Neural cell (in vitro differentiated cells): ENCODE data around the gene NT5E. TPM values are rescaled to one million over a fixed set of nuclear protein-coding genes. Genes with fewer than 3 reads are reported as not detected.

Source experiments
- H2AFZ ChIP-seq: fragments of 200-600, 300-800 bp; sonication (generic), shearing (Covaris generic); 2 replicates; pipeline ENCODE4 v1.6.0; 2014; ENCODE audit warnings: low read depth, mild to moderate bottlenecking, antibody characterized with exemption, low read length, moderate library complexity
- H3F3A ChIP-seq: fragments of 200-600 bp; shearing (Covaris generic); 2 replicates; pipeline ENCODE4 v1.6.1; 2016; ENCODE audit warnings: mild to moderate bottlenecking, moderate library complexity, mixed read lengths, antibody characterized with exemption, low read length; ENCODE audit not compliant: insufficient read depth, poor library complexity, severe bottlenecking
- H3K27ac ChIP-seq: fragments of 200-600, 300-800 bp; sonication (generic), shearing (Covaris generic); 2 replicates; pipeline ENCODE4 v1.5.1; 2014; ENCODE audit warnings: mild to moderate bottlenecking, low read length, moderate library complexity
- H3K27me3 ChIP-seq: fragments of 300-800, 200-600 bp; sonication (generic), shearing (Covaris generic); 2 replicates; pipeline ENCODE4 v1.6.0; 2014; ENCODE audit warnings: mild to moderate bottlenecking, low read depth, low read length, moderate library complexity; ENCODE audit not compliant: insufficient read depth
- H3K36me3 ChIP-seq: fragments of 300-800, 200-600 bp; sonication (generic), shearing (Covaris generic); 2 replicates; pipeline ENCODE4 v1.5.1; 2014; ENCODE audit warnings: mild to moderate bottlenecking, antibody characterized with exemption, low read length, moderate library complexity; ENCODE audit not compliant: insufficient read depth
- H3K4me2 ChIP-seq: fragments of 300-800, 200-600 bp; sonication (generic), shearing (Covaris generic); 2 replicates; pipeline ENCODE4 v1.6.0; 2014; ENCODE audit warnings: mild to moderate bottlenecking, low read length
- H3K4me3 ChIP-seq: fragments of 300-800, 200-600 bp; sonication (generic), shearing (Covaris generic); 2 replicates; pipeline ENCODE4 v1.5.1; 2014; ENCODE audit warnings: mild to moderate bottlenecking, low read length, moderate library complexity
- H3K79me2 ChIP-seq: fragments of 200-600 bp; shearing (Covaris generic); replicated peaks from 2 replicates; pipeline ENCODE4 v1.6.0; 2014; ENCODE audit warnings: mild to moderate bottlenecking, low read length, moderate library complexity; ENCODE audit not compliant: insufficient read depth
- H3K9ac ChIP-seq: fragments of 300-800, 200-600 bp; sonication (generic), shearing (Covaris generic); 2 replicates; pipeline ENCODE4 v1.6.1; 2016; ENCODE audit warnings: mild to moderate bottlenecking, low read length, mixed read lengths
- H3K9me2 ChIP-seq: fragments of 200-600 bp; shearing (Covaris generic); 2 replicates; pipeline ENCODE4 v1.6.1; 2016; ENCODE audit warnings: mild to moderate bottlenecking, low read length, mixed read lengths; ENCODE audit not compliant: insufficient read depth
- H3K9me3 ChIP-seq: fragments of 200-600, 300-800 bp; sonication (generic), shearing (Covaris generic); 2 replicates; pipeline ENCODE4 v1.6.1; 2016; ENCODE audit warnings: mild to moderate bottlenecking, mixed run types, low read length, moderate library complexity, mixed read lengths
- H4K20me1 ChIP-seq: fragments of 200-600 bp; shearing (Covaris generic); 2 replicates; pipeline ENCODE4 v1.6.1; 2016; ENCODE audit warnings: mild to moderate bottlenecking, mixed run types; ENCODE audit not compliant: insufficient read depth
- CTCF ChIP-seq: fragments of 450-650 bp; IDR thresholded peaks from 2 replicates; pipeline ENCODE4 v1.5.1; 2014; ENCODE audit warnings: antibody characterized with exemption, mild to moderate bottlenecking, moderate library complexity; ENCODE audit not compliant: poor library complexity, severe bottlenecking
- EP300 ChIP-seq: fragments of 450-650 bp; conservative IDR thresholded peaks from 2 replicates; pipeline ENCODE4 v1.6.1; 2014; ENCODE audit warnings: antibody characterized with exemption, mild to moderate bottlenecking, moderate library complexity; ENCODE audit not compliant: poor library complexity, severe bottlenecking
- EZH2 ChIP-seq: fragments of 200-600, 300-800 bp; shearing (Covaris generic), sonication (generic); IDR thresholded peaks from 2 replicates; pipeline ENCODE4 v1.6.1; 2014; ENCODE audit warnings: antibody characterized with exemption, low read length, borderline replicate concordance, mild to moderate bottlenecking; ENCODE audit not compliant: insufficient read depth, poor library complexity, severe bottlenecking
- MXI1 ChIP-seq: fragments of 450-650 bp; conservative IDR thresholded peaks from 2 replicates; pipeline ENCODE4 v1.6.1; 2014; ENCODE audit warnings: antibody characterized with exemption, mild to moderate bottlenecking; ENCODE audit not compliant: poor library complexity, severe bottlenecking
- POLR2AphosphoS5 ChIP-seq: IDR thresholded peaks from 2 replicates; pipeline ENCODE4 v1.6.1; 2012
- RAD21 ChIP-seq: fragments of 450-650 bp; conservative IDR thresholded peaks from 2 replicates; pipeline ENCODE4 v1.6.1; 2014; ENCODE audit warnings: antibody characterized with exemption, mild to moderate bottlenecking, moderate library complexity
- SMC3 ChIP-seq: fragments of 450-650 bp; conservative IDR thresholded peaks from 2 replicates; pipeline ENCODE4 v1.6.1; 2014; ENCODE audit warnings: antibody characterized with exemption, mild to moderate bottlenecking, moderate library complexity; ENCODE audit not compliant: poor library complexity
- TAF1 ChIP-seq: IDR thresholded peaks from 2 replicates; pipeline ENCODE4 v1.6.1; 2012; ENCODE audit warnings: low read depth
- polyA plus RNA-seq: library from polyadenylated mRNA; depleted of rRNA; stranded (reverse); fragments of >200 nt; gene quantifications from 2 replicates; pipeline ENCODE4 v1.2.3, GENCODE V29; 2014
- TF ChIP-seq, protein P1 (sequence below): IDR thresholded peaks from 2 replicates; pipeline ENCODE4 v1.6.1; 2012; ENCODE audit warnings: borderline replicate concordance

NT5E gene
- polyA plus RNA-seq, 1 donor from 2014 or later, result not detected

GRCh38 chr6:85498596-85499258 is 48.8 kb downstream of the NT5E start:
- Histone ChIP-seq H3K36me3 (no peaks in the 10 kb centered on the region), H3K4me2 (no peak overlapping the region), H3F3A (no peaks in the 10 kb centered on the region), H3K79me2 (no peaks in the 10 kb centered on the region), H3K27ac (no peak overlapping the region), H4K20me1 (no peaks in the 10 kb centered on the region), H3K9me3 (no peaks in the 10 kb centered on the region), H3K27me3 (no peaks in the 10 kb centered on the region), H3K9ac (no peak overlapping the region), H3K4me3 (no peak overlapping the region), H3K9me2 (no peaks in the 10 kb centered on the region), H2AFZ (no peak overlapping the region)
- no peak for TF ChIP-seq TAF1
- TF ChIP-seq MXI1, result no peak
- TF ChIP-seq EP300, result no peak
- no peak for TF ChIP-seq RAD21
- TF ChIP-seq POLR2AphosphoS5, result no peak
- no peak for TF ChIP-seq EZH2
- no peak for TF ChIP-seq CTCF
- TF ChIP-seq SMC3, result no peak
- TF ChIP-seq, protein P1, sequence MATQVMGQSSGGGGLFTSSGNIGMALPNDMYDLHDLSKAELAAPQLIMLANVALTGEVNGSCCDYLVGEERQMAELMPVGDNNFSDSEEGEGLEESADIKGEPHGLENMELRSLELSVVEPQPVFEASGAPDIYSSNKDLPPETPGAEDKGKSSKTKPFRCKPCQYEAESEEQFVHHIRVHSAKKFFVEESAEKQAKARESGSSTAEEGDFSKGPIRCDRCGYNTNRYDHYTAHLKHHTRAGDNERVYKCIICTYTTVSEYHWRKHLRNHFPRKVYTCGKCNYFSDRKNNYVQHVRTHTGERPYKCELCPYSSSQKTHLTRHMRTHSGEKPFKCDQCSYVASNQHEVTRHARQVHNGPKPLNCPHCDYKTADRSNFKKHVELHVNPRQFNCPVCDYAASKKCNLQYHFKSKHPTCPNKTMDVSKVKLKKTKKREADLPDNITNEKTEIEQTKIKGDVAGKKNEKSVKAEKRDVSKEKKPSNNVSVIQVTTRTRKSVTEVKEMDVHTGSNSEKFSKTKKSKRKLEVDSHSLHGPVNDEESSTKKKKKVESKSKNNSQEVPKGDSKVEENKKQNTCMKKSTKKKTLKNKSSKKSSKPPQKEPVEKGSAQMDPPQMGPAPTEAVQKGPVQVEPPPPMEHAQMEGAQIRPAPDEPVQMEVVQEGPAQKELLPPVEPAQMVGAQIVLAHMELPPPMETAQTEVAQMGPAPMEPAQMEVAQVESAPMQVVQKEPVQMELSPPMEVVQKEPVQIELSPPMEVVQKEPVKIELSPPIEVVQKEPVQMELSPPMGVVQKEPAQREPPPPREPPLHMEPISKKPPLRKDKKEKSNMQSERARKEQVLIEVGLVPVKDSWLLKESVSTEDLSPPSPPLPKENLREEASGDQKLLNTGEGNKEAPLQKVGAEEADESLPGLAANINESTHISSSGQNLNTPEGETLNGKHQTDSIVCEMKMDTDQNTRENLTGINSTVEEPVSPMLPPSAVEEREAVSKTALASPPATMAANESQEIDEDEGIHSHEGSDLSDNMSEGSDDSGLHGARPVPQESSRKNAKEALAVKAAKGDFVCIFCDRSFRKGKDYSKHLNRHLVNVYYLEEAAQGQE, result no peak

GRCh38 chr6:85506441-85507093 is 56.7 kb downstream of the NT5E start:
- Histone ChIP-seq H3F3A (no peaks in the 10 kb centered on the region), H3K9me3 (no peaks in the 10 kb centered on the region), H3K4me2 (no peak overlapping the region), H3K27ac (no peak overlapping the region), H3K27me3 (no peaks in the 10 kb centered on the region), H4K20me1 (no peaks in the 10 kb centered on the region), H2AFZ (no peak overlapping the region), H3K79me2 (no peaks in the 10 kb centered on the region), H3K4me3 (no peak overlapping the region), H3K36me3 (no peaks in the 10 kb centered on the region), H3K9ac (no peak overlapping the region), H3K9me2 (no peaks in the 10 kb centered on the region)
- TF ChIP-seq CTCF, result no peak
- TF ChIP-seq, protein P1, result no peak
- TF ChIP-seq MXI1, result no peak
- no peak for TF ChIP-seq POLR2AphosphoS5
- TF ChIP-seq RAD21, result no peak
- no peak for TF ChIP-seq SMC3
- no peak for TF ChIP-seq EZH2
- no peak for TF ChIP-seq EP300
- no peak for TF ChIP-seq TAF1
